Activated CD8-positive, alpha-beta memory T cell treated with anti-CD3 and anti-CD28 coated beads, Interleukin-2, amount 50 U/mL, for 24 hours (primary cell): ENCODE measurements around the gene CGB5.
"Not testable (repeated sequence)": the region's sequence is repeated elsewhere in the genome, so short reads cannot be mapped to it uniquely, and the experiment has no call there.

Source experiments
- DNase-seq: peaks from one replicate; pipeline ENCODE4 v3.0.0-alpha.2; 2020; ENCODE audit errors: extremely low read depth

Gene CGB5

GRCh38 chr19:49043548-49043947, at the start of gene CGB5:
TSS of gene CGB5 (plus strand) at chr19:49043848. CDS start at chr19:49044210, 362 bp downstream.
- DNase-seq, result not testable (repeated sequence)

DNA sequence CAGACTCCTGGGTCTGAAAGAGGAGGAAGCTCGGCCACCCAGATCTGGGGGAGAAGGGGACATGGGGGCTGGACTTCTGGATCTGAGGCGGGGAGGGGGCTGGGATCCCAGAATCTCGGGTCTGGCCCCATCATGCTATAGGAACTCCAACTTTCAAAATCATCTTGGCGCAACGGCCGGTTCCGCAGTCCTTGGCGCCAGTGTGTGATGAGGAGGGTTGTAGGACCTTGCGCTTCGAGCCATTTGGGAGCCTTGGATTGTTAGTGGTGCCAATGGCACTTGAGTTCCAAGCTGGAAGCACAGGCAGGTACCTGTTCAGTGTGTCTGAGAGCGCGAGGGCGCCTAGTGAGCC, 49.6 kb upstream of the CGB5 start:
- no peak for DNase-seq

DNA sequence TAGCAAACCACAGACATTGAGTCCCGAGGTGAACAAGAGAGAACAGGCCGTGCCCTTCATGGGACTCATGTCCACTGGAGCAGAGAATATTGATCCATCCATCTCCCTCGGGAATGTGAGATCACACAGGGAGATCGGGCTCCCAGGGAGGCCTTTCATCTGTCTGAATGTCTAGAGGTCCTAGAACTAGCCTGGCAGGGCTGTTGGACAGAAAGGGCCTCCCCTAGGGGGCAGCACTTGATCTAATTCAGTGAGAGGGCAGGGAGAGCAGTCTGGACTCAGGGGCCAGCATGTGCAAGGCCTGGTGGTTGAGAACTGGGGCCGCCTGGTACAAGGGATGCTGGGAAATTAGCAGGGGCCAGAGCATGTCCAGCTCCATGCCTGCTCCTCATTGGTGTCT, 45.7 kb upstream of the CGB5 start:
- DNase-seq, result no peak

- DNase-seq, result peak; percentile 45
These were observed 43.9 kb upstream of the CGB5 start for GRCh38 chr19:48999481-49000325.

- DNase-seq, result no peak
These were observed 39.5 kb upstream of the CGB5 start for GRCh38 chr19:49004133-49004532.

- no peak for DNase-seq
These were observed 38.6 kb upstream of the CGB5 start for GRCh38 chr19:49004964-49005614.

DNA sequence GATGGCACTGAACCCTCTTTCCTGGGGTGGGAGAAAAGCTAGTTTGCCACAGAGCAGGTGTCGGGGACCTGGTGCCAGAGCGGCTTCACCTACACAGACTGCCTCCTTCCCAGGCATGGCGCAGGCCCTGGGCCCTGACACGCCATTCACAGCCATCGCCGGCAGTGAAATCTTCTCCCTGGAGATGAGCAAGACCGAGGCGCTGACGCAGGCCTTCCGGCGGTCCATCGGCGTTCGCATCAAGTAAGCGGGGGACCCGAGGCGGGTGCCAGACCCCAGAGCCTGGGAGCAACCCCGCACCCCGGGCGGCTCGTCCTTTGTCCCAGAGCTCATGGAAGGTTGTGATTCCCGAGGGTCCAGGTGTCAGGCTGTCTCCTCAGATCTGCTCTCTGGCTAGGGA, 36.7 kb upstream of the CGB5 start:
- DNase-seq, result no peak

- no peak for DNase-seq
These were observed 33.8 kb upstream of the CGB5 start for GRCh38 chr19:49009828-49010227.

DNA sequence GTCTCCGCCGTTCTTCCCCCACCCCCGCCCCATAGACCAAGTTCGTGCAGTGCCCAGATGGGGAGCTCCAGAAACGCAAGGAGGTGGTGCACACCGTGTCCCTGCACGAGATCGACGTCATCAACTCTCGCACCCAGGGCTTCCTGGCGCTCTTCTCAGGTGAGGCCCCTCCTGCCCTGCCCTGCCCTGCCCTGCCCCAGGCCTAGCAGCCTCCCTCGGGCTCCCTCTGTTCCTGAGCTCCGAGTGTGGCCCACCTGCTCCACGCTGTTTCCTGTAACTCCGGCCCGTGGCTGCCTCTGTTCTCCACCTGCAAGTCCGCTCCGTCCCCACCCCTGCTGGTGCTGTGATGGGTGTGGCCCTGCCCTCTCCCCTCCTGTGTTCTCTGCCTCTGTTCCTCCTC, 33.2 kb upstream of the CGB5 start:
- no peak for DNase-seq

GRCh38 chr19:49011194-49011593, 32.5 kb upstream of the CGB5 start:
- DNase-seq, result no peak

- no peak for DNase-seq
These were observed 29.4 kb upstream of the CGB5 start for GRCh38 chr19:49014123-49014869.

DNA sequence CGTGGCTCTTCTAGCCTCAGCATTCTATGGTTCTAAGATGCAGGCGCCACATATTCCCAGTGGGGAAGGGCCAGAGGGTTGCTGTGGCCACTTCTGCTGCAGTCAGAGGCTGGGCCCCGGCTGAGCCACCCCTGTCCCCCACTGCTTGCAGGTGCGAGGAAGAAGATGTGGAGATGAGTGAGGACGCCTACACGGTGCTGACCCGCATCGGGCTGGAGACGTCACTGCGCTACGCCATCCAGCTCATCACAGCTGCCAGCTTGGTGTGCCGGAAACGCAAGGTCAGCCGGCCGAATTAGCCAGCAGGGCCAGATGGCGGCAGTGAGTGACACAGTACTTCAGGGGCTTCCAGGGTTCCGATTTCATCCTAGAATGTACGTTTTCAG, 28.8 kb upstream of the CGB5 start:
- DNase-seq, result no peak

DNA sequence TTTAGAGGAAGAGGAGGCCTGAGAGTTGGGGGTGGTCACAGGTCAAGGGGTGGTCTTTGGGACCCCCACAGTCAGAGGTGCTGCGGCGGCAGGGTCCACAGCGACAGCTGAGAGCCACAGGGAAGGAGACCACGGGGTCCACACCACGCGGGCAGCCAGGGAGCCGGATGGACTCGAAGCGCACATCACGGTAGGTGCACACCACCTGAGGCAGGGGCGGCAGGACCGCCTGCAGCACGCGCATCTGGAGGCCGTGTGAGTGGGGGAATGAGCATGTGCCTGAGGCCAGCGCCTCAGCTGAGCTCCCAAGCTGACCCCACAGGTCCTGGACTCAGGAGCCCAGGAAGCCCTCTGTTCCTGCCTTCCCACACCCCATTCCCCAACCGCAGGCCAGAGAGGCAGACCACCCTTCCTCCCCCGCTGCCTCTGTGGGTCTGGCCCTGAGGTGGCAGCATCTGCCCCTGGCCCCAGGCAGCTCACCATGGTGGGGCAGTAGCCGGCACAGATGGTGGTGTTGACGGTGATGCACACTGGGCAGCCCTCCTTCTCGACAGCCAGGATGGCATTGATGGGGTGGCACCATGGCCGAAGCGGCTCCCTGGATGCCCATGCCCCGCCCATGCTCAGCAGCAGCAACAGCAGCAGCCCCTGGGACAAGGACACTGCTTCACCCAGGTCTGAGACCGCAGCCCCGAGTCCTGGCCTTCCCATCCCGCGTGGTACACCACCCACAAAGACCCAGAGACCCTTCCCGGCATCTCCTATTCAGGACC, 27.4 kb upstream of the CGB5 start:
- DNase-seq, result no peak

GRCh38 chr19:49017041-49017665, 26.5 kb upstream of the CGB5 start, which contains the start of gene LHB:
TSS of gene LHB (minus strand) at chr19:49017091. CDS start at chr19:49017081, 10 bp downstream.
- DNase-seq, result no peak

GRCh38 chr19:49017666-49018351, 25.8 kb upstream of the CGB5 start:
- peak; percentile 20 for DNase-seq

DNA sequence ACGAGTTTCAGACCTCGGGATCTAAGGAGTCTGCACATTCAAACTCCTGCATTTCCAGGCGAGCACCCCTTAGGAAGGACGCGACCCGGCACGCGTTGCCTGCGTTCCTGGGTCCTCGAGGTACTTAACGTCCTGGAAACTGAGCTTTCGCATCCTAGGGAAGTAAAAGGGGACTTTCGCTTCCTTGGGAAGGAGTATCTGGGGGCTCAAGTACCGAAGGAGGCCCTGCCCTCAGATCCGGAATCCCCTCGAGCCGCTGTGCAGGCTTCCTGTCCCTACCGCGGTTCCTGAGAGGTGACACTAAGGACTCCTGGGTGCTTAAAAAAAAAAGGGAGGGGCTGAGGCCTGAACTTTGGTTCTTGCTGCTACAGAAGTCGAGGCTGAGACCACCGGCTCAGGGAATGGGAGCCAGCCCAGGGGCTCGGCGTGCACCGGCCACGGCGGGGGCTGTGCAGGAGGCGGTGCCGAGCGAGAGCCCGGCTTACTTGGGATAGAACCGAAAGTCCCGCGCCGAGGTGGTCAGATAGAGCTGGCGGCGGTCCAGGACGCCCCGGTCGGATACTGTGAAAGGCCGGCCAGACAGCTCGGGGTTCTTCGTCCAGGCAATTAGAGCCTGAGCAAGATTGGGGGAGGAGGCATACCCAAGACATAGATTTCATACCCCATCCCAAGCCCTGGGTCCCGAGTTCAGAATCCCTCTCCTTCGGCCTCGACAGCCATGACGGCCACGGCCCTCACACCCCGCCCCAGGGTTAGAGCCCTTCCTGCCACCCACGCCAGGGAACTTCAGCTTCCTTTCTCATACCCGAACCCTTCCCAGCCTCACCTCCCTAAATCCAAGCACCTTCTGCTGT, 25.0 kb upstream of the CGB5 start:
- not testable (repeated sequence) for DNase-seq

DNA sequence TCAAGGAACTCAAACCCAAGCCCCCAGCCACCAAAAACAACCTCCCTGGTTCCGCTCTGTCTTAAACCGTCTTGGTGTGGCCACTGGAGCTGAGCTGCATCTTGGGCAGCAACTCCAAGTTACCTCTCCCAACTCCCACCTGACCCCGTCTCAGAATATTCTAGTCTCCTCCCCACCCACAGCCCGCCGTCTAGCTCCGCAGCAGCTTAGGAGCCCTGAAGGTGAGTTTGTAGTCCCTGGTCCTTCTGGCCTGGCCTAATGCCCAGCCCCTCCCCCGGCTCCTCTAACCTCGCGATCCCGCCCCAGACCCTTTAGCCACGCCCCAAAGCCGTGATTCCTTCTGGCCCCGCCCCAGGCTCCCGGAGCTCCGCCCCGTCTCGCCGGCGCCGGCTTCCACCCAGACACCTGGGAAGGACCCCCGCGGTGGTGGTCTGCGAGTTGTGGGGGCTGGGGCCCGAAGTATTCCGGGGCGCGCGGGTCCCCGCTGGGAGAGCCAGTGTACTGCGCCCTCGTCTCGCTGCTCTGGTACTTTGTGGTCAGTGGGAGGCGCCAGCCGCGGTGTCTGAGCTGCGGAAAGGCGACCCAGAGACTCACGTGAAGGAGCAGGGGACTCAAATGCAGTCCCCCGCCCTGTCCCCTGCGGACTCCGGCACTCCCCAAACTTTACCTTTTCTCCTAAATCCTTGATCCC, 24.3 kb upstream of the CGB5 start:
- no peak for DNase-seq

DNA sequence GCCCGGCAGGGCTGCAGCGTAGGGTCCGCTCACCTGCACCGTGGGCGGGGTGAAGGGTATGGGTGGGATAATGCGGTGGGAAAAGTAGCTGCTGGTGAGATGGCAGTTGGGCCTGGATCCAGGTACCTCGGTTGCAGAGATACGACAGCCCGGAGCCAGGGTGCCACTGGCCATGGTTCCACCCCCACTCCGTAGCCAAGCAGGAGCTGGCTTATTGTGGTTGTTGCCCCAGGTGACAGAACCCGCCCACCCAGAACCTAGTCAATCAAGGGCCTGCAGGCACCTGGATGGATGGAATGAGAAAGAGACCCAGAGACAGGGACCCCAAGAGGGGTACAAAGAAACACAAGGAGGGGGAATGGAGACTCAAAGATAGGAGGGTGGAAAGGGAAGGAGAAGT, 23.3 kb upstream of the CGB5 start:
- no peak for DNase-seq
